HG03095 (cell line): ENCODE data around the gene PLB1.

Source experiments
- ATAC-seq: cut with Tn5 transposase; IDR thresholded peaks from one replicate; pipeline ENCODE4 v1.9.1; 2021; ENCODE audit warnings: moderate library complexity; ENCODE audit not compliant: unreplicated experiment

Gene PLB1

DNA sequence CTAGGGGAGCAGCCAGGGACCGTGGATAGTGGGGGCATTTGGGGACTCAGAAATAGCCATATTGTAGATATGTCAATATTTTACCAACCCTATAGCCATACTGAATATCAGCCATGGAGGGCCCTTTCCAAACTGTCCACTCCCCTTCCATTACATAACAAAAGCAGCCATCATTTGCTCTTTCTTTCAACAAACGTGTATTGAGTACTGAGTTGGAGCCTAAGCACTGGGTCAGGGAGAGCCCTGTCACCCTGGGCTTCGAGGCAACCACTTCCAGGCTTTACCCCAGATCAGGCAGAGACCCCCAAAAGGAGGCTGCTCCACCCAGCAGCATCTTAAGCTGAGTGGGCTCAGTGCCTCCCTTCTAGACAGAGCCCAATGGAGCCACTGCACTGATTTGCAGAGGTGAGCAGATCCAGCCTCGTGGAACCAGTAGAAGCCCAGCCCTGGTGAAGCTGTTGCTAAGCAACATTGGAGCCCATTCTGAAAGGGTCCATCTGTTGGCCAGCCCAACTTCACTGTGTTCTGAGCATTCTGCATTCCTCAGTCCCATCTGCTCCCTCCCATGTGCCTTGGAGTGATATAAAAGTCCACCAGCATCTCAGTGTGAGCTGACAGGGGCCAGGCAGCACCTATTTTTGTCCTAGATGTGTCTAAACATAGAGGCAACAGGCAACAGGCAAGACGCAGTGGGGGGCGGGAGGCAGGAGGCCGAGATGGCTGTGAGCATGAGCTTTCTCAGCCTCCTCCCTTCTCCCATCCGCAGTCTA, 112.1 kb downstream of the PLB1 start:
- ATAC-seq, result no peak

DNA sequence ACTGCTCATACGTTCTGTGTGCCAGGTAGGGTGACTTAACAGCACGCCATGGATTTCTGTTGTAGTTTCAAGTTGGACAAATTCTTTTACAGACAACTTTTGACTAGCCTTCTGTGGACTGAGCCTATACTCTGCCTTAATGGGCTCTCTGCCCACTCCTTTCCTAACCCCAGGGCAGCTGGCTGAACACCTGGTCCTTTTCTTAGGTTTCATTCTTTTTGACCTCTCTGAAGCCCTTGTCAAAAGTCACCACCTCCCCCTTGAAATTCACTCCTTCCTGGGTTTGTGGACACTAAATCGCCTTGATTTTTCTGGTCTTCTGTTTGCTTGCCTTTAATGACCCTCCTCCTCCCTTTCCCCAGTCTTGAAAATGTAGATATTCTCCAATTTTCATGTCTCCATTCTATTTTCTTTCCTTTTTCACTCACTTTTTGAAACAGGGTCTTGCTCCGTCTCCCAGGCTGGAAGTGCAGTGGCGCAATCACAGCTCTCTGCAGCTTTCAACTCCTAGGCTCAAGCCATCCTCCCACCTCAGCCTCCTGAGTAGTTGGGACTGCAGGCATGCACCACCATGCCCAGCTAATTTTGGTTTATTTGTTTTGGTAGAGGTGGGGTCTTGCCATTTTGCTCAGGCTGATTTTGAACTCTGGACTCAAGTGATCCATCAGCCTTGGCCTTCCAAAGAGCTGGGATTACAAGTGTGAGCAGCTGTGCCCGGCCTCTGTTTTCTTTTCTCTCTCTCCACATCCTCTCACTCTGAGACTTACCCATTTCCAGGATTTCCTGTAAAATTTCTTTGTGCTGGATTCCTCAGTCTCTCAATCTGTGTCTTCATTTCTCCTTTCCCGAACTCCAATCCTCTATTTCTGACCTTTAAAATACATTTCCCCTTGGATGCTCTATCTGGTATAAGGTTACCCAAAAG, 112.9 kb downstream of the PLB1 start:
- ATAC-seq, result no peak

DNA sequence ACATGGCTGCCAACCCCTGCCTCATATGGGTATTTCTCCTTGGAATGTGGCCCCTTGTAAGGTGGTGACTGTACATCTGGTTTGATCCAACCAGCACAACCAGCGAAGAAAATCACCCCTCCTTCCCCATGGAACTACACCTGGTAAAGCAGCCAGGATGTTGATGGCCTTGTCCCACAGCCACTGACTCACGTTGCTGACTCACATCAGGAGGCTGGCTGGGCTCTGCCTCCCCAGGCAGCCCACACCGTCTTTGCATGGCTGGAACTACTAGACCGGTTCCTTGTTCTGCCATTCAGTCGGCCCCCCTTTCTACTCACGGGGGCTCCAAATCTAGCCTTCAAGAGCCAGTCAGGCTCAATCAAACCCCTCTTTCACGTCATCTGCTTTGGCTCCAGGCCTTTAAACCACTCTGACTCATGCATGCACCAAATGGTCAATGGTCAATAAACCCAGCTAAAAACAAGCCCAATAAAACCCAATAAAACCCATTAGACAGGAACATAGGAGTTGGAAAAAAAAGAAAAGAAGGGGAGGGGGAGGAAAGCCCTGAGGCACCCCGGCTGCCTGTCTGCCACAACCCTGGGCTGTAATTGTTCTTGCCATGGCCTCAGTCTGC, 114.8 kb downstream of the PLB1 start:
- ATAC-seq, result no peak

DNA sequence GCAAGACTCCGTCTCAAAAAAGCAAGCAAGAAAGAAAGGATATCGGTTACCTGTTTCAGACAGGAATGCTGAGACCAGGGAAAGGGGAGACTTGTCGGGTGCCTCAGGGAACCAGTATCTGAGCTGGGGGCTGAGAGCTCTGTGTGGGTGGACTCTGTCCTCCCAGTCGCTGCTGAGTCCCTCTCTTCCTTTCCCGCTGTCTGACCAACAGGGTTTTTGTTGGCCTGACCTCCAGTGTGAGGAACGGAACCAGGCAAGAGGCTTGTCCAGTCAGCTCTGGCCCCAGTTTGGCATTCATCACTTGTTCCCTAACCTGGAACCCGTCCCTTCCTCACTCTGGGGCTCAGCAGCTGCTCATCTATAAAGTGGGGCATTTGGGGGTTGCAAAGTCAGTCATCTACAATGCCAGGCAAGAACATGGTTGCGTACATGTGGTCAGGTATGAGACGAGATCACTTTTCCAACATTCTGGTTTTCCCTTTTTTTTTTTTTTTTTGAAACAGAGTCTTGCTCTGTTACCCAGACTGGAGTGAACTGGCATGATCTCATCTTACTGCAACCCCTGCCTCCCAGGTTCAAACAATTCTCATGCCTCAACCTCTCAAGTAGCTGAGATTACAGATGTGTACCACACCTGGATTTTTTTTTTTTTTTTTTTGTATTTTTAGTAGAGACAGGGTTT, 116.4 kb downstream of the PLB1 start:
- ATAC-seq, result no peak

DNA sequence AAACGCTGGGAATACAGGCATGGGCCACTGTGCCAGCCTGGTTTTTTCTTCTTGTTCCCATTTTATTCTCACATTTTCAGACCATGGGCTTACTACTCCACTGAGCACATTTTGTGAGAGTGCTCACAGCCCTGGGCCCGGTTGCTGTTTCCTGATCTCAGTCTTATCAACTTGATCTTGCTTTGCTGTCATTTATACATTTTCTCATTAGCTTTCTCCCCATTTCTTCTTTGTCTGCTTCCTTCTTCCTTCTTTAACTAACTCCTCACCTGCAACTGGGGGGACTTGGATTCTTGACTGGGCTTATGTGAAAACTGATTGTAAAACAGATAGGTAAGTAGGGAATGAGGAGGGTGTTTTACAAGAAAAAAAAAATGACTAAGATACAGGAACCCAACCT, 117.3 kb downstream of the PLB1 start:
- ATAC-seq, result no peak

DNA sequence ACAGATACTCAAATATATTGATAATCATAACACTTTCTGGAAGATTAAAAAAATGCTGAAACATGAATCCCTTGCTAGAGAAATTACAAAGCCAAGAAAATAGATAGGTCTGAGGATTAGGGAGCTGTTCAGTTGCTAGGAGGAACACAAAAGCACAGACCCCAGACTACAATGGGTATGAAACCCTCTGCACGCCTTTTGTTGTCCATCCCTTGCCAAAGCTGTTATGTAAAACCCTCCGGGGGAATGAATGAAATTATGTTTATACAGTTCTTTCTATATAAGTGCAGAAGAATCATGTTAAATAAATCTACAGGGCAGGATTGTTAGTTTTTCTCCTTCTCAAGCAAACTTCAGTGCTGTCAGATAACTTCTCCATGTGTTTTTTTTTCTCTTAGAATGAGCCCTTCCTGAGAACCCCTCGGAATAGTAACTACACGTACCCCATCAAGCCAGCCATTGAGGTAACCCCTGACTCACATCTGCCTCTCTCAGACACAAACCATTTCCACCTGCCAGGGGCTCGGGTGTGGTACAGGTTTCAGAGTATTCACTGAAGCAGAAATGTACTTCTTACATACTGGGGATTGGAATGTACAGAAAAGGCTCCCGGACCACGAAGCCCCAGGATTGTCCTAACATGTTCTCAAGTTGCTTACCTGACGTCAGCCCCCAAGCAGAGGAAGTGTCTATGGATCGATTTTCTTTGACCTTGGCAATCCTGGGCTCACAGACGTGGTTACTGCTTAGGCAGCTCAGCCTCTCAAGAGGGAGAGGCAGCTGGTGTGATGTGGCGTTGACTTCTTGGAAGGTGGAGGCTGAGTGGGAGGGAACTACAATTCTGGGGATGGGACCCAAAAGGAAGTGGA, 118.0 kb downstream of the PLB1 start:
- ATAC-seq, result no peak

DNA sequence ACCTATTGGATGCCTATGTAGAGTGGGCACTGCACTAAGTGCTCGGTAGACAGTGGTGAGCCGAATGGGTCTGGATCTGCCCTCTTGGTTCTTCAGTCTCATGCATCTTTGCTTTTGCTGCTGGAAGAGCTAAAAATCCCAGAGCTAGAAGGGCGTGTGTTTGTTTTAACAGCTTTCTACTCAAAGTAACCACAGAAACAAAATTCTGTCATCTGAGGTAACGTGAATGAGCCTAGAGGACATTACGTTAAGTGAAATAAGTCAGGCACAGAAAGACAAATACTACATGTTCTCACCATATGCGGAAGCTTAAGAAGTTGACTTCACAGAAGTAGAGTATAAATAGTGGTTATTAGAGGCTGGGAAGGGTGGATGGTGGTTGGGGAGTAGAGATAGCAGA, 119.8 kb downstream of the PLB1 start:
- no peak for ATAC-seq

DNA sequence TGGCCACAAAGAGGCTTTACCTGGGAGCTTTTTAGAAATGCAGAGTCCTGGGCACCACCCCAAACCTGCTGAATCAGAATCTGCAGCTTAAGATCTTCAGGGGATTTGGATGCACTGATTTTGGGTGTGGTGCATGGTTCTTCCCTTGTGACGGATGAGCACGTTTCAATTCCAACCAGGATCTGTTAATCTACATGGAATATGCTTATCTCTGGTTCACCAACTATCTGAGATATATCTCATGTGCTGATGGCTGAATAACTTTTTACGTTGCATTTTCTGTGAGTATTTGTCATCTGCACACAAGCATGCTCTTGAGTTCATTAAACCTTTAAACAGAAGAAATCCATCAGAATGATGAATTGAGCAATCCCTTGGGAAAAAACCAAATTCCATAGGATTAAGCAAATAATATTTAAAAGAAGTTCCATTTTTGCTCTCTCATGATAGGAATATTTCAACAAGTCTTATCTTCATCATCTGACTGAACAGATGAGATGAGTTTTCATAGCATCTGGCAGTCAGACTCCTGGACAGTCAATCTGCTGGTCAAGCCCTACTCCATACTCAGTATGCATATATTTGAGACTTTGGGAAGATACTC, 120.6 kb downstream of the PLB1 start:
- no peak for ATAC-seq

DNA sequence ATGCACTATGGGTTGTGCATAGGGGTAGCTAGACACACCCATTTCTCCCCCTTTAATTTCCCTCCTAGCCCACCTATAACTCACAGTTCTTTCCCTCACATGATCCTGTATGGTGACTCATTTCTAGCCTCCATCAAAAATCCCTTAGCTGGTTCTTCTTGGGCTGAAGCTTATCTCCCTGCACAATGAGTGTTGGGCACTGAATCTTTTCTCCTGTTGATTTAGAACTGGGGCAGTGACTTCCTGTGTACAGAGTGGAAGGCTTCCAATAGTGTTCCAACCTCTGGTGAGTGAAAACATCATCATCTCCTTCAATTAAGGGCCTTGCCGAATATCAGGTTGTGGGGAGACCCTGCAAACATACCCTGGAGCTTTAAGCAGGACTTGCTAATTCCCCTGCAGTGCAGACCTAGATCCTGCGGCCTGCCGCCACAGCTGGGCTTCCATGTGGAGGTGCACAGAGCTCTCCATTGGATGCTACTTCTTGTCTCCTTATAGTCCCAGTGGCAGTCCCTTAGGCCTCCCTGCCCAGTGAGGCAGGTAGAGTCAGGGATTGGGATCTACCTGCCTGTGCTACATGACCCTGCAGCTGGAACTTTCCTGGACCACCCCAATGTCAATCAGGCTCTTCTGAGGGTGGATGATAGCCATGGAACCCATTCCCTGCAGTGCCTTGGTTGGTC, 121.8 kb downstream of the PLB1 start:
- no peak for ATAC-seq

DNA sequence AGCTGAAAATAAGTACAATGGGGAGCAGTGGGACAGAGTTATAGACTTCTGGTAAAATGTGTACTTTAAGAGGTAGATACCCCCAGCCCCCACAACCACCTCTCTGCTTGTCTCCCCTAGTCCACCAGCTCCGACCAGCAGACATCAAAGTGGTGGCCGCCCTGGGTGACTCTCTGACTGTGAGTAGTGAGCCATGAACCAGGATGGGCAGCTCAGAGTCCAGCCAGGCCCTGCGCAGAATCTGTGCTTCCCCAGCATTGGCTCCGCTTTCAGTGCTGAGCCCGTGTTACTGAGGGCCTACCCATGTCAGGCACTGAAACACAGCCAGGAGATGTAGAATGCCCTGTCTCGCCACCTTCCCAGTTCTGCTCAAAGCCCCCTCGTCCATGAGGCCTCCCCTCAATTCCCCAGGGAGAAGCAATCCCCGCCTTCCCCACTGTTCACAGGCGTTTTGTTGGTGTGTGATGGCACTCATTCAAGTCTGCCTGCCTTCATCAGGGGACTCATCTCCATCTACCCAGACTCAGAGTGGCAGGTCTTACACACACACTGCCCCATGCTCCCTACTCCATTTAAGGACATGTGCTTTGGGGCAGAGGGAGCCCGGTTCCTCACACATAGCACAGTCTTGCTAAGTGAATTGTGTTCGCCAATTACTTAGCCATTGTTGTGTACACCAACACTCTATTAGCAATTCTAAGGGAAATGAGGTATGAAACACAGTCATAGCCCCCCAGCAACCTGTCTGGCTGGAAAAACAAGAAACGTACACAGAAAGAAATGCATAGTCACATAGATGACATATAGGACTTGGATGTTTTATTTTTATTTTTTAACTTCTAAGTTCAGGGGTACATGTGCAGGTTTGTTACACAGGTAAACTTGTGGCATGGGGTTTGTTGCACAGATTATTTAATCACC, 122.6 kb downstream of the PLB1 start:
- no peak for ATAC-seq

DNA sequence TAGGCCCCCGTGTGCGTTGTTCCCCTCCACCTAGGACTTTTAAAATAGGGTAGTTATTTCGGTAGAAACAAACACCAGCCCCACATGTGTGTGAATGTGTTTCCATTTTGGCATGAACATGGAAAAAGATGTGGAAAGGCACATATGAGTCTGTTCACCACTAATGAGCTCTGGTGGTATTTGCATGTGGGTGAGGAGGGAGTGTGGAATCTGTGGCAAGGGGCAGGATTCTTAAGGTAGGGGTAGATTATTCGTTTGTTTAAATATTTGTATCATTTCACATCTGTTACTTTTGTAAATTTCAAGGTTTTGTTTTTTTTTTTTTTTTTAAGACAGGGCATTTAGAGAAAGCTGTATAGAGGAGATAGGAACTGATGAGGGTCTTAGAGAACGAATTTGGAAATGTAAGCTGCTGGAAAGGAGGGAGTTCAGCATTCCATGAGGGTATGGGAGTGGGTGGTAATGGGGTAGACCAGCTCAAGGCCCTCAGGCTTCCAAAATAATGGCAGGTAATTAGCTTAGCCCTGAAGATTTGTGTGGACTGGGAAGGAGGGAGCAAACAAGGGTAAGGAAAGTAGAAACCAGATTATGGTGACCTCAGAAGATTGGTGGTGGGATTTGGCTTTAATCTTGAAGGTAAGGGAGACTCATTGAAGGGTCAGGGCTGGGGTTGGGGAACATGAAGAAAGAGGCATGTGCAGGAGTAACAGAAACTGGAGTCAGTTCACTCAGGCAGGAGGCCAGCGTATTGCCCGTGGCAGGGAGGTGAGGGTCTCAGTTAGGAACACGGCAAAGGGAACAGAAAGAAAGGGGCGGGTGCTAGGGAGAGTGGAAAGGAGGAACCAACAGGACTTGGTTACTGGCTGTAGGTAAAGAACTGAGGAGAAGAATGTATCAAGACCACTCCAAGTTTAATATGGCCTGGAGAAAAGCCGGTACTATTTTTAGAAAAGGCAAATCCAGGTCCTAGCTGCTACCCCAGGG, 123.6 kb downstream of the PLB1 start:
- ATAC-seq, result no peak

DNA sequence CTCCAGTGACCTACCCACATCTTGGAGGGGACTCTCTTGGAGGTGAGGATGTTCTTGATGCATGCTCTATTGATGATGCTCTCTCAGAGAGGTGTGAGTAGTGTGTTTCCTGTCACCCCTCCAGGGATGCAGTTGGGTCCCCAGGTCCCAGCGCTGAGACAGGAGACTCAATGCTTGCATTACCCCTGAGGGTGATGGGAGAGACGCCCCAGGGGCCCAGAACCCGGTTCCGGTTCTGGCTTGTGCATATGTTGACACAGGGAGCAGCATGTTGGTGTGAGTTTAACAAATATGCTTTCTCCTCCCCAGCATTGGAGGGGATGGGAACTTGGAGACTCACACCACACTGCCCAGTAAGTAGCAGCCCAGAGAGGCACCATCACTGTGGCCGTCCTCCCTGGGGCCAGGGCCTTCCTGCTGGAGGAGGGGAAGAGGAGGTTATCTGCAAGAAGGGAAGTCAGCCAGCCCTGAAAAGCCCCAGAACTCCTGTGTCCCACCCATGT, 124.5 kb downstream of the PLB1 start:
- ATAC-seq, result no peak

DNA sequence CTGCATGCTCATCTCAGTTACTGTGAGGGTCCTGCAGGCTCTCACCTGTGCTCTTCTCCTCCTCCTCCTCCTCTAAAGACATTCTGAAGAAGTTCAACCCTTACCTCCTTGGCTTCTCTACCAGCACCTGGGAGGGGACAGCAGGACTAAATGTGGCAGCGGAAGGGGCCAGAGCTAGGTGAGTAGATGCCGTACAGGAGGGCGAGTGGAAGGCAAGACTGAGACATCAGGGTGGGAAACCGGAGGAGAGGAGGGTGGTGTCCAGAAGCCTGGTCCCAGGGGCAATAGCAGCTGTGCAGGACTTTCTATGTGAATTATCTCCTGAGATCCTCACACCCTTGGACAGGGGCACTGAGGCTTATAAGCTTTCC, 124.9 kb downstream of the PLB1 start:
- no peak for ATAC-seq

DNA sequence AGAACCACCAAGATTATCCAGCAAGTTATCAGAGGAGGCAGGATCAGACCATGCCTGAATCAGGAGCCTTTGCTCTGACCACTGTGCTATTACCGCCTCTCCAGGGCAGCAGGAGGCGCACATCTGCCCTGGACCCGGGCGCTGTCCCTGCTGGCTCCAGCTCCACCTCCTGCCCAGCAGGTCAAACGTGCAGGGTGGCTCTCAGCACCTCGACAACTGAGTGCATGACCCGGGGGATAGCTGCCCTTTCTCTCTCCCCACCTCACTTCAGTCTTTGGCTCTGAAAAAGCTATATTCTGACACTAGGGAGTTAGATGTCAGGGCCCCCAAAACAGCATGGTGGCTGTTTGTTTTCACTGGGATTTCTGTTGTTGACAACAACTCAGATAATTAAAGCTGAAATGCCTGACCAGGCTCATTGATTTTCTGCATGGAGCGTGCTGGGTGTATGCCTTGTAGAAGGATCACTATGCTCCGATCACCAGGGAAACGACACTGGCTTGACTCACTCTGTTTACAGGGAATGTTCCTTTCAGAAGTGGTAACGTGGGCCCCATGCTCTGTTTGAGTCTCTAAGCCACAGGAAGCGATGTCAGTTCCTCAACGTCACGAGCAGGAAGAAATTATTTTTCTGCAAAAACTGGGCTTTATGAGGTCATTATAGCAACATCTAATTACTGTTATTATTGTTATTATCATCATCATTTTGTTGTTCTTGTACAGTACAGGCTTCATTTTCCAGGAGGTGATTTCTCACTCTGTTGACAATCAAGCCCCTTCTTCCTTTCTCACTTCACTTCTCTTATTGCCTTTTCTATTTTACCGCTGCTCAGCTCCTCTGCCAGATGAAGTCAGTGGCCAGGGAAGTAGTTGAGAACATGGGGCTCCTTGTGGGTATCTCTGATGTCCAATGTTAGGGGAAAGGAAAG, 125.6 kb downstream of the PLB1 start:
- no peak for ATAC-seq

DNA sequence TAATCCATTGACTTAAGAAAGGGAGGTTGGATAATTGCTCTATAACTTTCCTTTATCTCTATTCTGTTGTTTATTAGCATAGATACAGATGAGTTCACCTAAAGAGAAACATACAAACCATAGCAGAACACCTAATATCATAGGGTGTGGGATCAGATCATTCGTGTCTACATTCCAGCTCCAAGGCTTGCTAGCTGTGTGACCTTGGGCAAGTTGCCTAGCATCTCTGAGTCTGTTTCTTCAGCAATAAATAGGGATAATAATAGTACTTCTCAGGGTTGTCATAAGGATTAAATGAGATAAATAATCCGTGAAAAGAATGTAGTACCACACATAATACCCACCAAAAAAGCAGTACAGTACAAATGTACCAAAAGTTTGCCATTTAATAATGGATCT, 126.2 kb downstream of the PLB1 start:
- no peak for ATAC-seq
